ENCODE results near the gene SDK1. TPM values are rescaled to one million over a fixed set of nuclear protein-coding genes. Genes with fewer than 3 reads are reported as not detected.
A peak's percentile ranks its signal among the peaks of the same experiment; 100 is the strongest.

Gene SDK1
- total and polyA plus RNA-seq, 2 experiments from 2014 or later: 2.1 to 10.0 TPM

DNA sequence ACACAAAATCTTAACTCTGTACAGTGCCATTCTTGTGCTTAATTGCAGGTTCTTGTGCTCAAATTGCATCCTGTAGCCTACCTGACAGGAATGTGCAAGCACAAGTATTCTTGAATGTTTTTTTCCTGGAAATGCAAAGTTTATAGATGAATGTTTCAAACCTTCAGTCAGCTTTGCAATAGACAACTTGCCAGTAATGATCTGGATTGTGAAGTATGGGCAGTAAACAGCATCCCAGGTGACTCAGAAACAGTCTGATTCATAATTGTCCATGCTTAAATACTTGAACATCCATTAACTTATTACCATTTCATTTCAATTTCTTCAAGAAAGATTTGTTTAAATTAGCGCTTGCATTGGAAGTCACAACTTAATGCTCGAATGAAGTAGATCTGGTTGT, 347.2 kb downstream of the SDK1 start:
- Histone ChIP-seq H3K36me3 (ENCODE audit: insufficient read depth) (no peaks in the 10 kb centered on the region), H3K4me2 (no peak overlapping the region), H3K4me3 (no peak overlapping the region), H3K4me1 (ENCODE audit: insufficient read depth) (no peaks in the 10 kb centered on the region), H2AFZ (no peak overlapping the region), H4K20me1 (replicated peaks; ENCODE audit: insufficient read depth) (no peaks in the 10 kb centered on the region), H3K9me2 (ENCODE audit: insufficient read depth) (0 out of 2 replicates have a peak, but pooled peaks cover 2% of the 10 kb centered on the region), H3K79me2 (replicated peaks; ENCODE audit: insufficient read depth) (no peaks in the 10 kb centered on the region), H3F3A (replicated peaks; ENCODE audit: low read depth) (no peaks in the 10 kb centered on the region), H3K27me3 (ENCODE audit: insufficient read depth) (no peaks in the 10 kb centered on the region), H3K27ac (ENCODE audit: low read depth) (no peak overlapping the region)
- H3K27ac Mint-ChIP-seq: no peak overlapping the region
- no peaks in the 10 kb centered on the region for H3K9me3 Mint-ChIP-seq
- DNase-seq (ENCODE audit: low spot score) (no peak), ATAC-seq (no peak)
- H3K4me3 Mint-ChIP-seq: no peak overlapping the region
- TF ChIP-seq JUNB (IDR thresholded peaks at IDR 0.05; ENCODE audit: unreplicated experiment) (no peak), POLR2AphosphoS5 (IDR thresholded peaks at IDR 0.05; ENCODE audit: low read depth) (no peak), CREB1 (CRISPR knock-in tag; IDR thresholded peaks at IDR 0.05; ENCODE audit: low read depth) (no peak), STAT1 (IDR thresholded peaks at IDR 0.05; ENCODE audit: unreplicated experiment) (no peak), EZH2 (IDR thresholded peaks at IDR 0.05; ENCODE audit: low read depth, unreplicated experiment) (no peak), ZNF114 (CRISPR knock-in tag; IDR thresholded peaks at IDR 0.05) (no peak), NANOG (IDR thresholded peaks at IDR 0.05; ENCODE audit: borderline replicate concordance) (no peak)
- TF ChIP-seq, protein P1, sequence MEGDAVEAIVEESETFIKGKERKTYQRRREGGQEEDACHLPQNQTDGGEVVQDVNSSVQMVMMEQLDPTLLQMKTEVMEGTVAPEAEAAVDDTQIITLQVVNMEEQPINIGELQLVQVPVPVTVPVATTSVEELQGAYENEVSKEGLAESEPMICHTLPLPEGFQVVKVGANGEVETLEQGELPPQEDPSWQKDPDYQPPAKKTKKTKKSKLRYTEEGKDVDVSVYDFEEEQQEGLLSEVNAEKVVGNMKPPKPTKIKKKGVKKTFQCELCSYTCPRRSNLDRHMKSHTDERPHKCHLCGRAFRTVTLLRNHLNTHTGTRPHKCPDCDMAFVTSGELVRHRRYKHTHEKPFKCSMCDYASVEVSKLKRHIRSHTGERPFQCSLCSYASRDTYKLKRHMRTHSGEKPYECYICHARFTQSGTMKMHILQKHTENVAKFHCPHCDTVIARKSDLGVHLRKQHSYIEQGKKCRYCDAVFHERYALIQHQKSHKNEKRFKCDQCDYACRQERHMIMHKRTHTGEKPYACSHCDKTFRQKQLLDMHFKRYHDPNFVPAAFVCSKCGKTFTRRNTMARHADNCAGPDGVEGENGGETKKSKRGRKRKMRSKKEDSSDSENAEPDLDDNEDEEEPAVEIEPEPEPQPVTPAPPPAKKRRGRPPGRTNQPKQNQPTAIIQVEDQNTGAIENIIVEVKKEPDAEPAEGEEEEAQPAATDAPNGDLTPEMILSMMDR (conservative IDR thresholded peaks at IDR 0.05; ENCODE audit: low read depth in 2 of 2): no peak
- TF ChIP-seq, protein P2, sequence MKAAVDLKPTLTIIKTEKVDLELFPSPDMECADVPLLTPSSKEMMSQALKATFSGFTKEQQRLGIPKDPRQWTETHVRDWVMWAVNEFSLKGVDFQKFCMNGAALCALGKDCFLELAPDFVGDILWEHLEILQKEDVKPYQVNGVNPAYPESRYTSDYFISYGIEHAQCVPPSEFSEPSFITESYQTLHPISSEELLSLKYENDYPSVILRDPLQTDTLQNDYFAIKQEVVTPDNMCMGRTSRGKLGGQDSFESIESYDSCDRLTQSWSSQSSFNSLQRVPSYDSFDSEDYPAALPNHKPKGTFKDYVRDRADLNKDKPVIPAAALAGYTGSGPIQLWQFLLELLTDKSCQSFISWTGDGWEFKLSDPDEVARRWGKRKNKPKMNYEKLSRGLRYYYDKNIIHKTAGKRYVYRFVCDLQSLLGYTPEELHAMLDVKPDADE (IDR thresholded peaks at IDR 0.05): no peak
- H3K36me3 Mint-ChIP-seq (ENCODE audit: low read depth): no peaks in the 10 kb centered on the region
- H3K4me1 Mint-ChIP-seq: peaks cover 2% of the 10 kb centered on the region; the same call in 2 of the 3 replicates
- peaks cover 3% of the 10 kb centered on the region for H3K27me3 Mint-ChIP-seq (ENCODE audit: insufficient read depth, low read depth, poor library complexity)

DNA sequence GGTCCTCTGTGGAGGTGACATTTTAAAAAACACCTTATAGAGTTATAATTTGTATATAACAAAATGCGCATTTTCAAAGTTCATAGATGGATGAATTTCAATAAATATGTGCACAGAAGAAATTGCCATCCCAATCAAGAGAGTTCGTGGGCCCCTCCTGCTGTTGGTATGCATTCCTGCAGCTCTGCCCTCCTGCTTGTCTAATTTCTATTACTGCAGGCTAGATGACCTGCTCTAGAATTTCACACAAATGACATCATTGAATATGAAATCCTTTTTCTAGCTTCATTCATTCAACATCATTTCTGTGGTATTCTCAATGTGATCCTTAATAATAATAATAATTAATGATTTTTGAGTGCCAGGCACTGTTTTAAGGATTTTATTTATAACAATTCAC, 348.2 kb downstream of the SDK1 start:
- no peaks in the 10 kb centered on the region for H3F3A ChIP-seq (replicated peaks; ENCODE audit: low read depth)
- Mint-ChIP-seq H3K4me1 (peaks cover 4% of the 10 kb centered on the region; the same call in 2 of the 3 replicates), H3K27ac (no peak overlapping the region), H3K27me3 (ENCODE audit: insufficient read depth, low read depth, poor library complexity) (peaks cover 3% of the 10 kb centered on the region), H3K9me3 (no peaks in the 10 kb centered on the region), H3K4me3 (no peak overlapping the region), H3K36me3 (ENCODE audit: low read depth) (no peaks in the 10 kb centered on the region)
- H3K79me2 ChIP-seq (replicated peaks; ENCODE audit: insufficient read depth): no peaks in the 10 kb centered on the region
- no peak overlapping the region for H3K27ac ChIP-seq (ENCODE audit: low read depth)
- H3K4me3 ChIP-seq: no peak overlapping the region
- ATAC-seq (no peak), DNase-seq (ENCODE audit: low spot score) (no peak)
- no peaks in the 10 kb centered on the region for H3K27me3 ChIP-seq (ENCODE audit: insufficient read depth)
- 0 out of 2 replicates have a peak, but pooled peaks cover 2% of the 10 kb centered on the region for H3K9me2 ChIP-seq (ENCODE audit: insufficient read depth)
- no peaks in the 10 kb centered on the region for H3K36me3 ChIP-seq (ENCODE audit: insufficient read depth)
- no peak overlapping the region for H2AFZ ChIP-seq
- no peaks in the 10 kb centered on the region for H3K4me1 ChIP-seq (ENCODE audit: insufficient read depth)
- H4K20me1 ChIP-seq (replicated peaks; ENCODE audit: insufficient read depth): no peaks in the 10 kb centered on the region
- H3K4me2 ChIP-seq: no peak overlapping the region
- TF ChIP-seq, protein P1 (conservative IDR thresholded peaks at IDR 0.05; ENCODE audit: low read depth in 2 of 2): peak in 1 of 2 experiments; percentile 27; a peak in 2 of 4 replicates
- TF ChIP-seq, protein P3, sequence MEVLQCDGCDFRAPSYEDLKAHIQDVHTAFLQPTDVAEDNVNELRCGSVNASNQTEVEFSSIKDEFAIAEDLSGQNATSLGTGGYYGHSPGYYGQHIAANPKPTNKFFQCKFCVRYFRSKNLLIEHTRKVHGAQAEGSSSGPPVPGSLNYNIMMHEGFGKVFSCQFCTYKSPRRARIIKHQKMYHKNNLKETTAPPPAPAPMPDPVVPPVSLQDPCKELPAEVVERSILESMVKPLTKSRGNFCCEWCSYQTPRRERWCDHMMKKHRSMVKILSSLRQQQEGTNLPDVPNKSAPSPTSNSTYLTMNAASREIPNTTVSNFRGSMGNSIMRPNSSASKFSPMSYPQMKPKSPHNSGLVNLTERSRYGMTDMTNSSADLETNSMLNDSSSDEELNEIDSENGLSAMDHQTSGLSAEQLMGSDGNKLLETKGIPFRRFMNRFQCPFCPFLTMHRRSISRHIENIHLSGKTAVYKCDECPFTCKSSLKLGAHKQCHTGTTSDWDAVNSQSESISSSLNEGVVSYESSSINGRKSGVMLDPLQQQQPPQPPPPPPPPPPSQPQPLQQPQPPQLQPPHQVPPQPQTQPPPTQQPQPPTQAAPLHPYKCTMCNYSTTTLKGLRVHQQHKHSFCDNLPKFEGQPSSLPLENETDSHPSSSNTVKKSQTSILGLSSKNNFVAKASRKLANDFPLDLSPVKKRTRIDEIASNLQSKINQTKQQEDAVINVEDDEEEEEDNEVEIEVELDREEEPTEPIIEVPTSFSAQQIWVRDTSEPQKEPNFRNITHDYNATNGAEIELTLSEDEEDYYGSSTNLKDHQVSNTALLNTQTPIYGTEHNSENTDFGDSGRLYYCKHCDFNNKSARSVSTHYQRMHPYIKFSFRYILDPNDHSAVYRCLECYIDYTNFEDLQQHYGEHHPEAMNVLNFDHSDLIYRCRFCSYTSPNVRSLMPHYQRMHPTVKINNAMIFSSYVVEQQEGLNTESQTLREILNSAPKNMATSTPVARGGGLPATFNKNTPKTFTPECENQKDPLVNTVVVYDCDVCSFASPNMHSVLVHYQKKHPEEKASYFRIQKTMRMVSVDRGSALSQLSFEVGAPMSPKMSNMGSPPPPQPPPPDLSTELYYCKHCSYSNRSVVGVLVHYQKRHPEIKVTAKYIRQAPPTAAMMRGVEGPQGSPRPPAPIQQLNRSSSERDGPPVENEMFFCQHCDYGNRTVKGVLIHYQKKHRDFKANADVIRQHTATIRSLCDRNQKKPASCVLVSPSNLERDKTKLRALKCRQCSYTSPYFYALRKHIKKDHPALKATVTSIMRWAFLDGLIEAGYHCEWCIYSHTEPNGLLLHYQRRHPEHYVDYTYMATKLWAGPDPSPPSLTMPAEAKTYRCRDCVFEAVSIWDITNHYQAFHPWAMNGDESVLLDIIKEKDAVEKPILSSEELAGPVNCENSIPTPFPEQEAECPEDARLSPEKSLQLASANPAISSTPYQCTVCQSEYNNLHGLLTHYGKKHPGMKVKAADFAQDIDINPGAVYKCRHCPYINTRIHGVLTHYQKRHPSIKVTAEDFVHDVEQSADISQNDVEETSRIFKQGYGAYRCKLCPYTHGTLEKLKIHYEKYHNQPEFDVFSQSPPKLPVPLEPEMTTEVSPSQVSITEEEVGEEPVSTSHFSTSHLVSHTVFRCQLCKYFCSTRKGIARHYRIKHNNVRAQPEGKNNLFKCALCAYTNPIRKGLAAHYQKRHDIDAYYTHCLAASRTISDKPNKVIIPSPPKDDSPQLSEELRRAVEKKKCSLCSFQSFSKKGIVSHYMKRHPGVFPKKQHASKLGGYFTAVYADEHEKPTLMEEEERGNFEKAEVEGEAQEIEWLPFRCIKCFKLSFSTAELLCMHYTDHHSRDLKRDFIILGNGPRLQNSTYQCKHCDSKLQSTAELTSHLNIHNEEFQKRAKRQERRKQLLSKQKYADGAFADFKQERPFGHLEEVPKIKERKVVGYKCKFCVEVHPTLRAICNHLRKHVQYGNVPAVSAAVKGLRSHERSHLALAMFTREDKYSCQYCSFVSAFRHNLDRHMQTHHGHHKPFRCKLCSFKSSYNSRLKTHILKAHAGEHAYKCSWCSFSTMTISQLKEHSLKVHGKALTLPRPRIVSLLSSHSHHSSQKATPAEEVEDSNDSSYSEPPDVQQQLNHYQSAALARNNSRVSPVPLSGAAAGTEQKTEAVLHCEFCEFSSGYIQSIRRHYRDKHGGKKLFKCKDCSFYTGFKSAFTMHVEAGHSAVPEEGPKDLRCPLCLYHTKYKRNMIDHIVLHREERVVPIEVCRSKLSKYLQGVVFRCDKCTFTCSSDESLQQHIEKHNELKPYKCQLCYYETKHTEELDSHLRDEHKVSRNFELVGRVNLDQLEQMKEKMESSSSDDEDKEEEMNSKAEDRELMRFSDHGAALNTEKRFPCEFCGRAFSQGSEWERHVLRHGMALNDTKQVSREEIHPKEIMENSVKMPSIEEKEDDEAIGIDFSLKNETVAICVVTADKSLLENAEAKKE (CRISPR knock-in tag; IDR thresholded peaks at IDR 0.05): no peak

All from GM23338 (cell line).